OCI-LY7 (cell line): ENCODE results near the gene NPHS1. TPM values are rescaled to one million over a fixed set of nuclear protein-coding genes. Genes with fewer than 3 reads are reported as not detected.
"Not testable (repeated sequence)": the region's sequence is repeated elsewhere in the genome, so short reads cannot be mapped to it uniquely, and the experiment has no call there.

Experiments used
- BruUV-seq: library from RNA; stranded (reverse); fragments of 400-500 nt; replicated peaks from 2 replicates; lab custom pipeline; 2021; lab: Mats Ljungman, UMichigan
- CTCF ChIA-PET: fragments of 300-600 bp; sonication (Branson Sonifier 250); formaldehyde crosslinking; loops from one replicate; lab custom pipeline; 2022; ENCODE audit warnings: antibody characterized with exemption; ENCODE audit not compliant: unreplicated experiment; lab: Charles Lee
- POLR2A ChIA-PET: fragments of 300-600 bp; sonication (Branson Sonifier 250); formaldehyde crosslinking; loops from one replicate; lab custom pipeline; 2022; ENCODE audit warnings: antibody characterized with exemption; lab: Charles Lee
- DNase-seq: peaks from one replicate; pipeline ENCODE4 v3.0.0-alpha.2; 2015; ENCODE audit warnings: low spot score
- H2AFZ ChIP-seq: fragments of 200-600 bp; sonication (generic), shearing (Covaris generic); 2 replicates; pipeline ENCODE4 v1.6.1; 2014; ENCODE audit warnings: mild to moderate bottlenecking, antibody characterized with exemption, low read length, moderate library complexity
- H3K27ac ChIP-seq: fragments of 200-600 bp; sonication (generic); 2 replicates; pipeline ENCODE4 v1.5.1; 2014; ENCODE audit warnings: mixed run types, low read depth, mild to moderate bottlenecking, moderate library complexity, low read length, inconsistent platforms; ENCODE audit not compliant: poor library complexity, severe bottlenecking
- H3K36me3 ChIP-seq: fragments of 200-600 bp; sonication (generic); 2 replicates; pipeline ENCODE4 v1.6.1; 2014; ENCODE audit warnings: mild to moderate bottlenecking, antibody characterized with exemption, low read length, moderate library complexity, mixed read lengths; ENCODE audit not compliant: insufficient read depth
- H3K4me1 ChIP-seq: fragments of 200-600 bp; sonication (generic); 2 replicates; pipeline ENCODE4 v1.5.1; 2014; ENCODE audit warnings: mild to moderate bottlenecking, low read length; ENCODE audit not compliant: insufficient read depth, poor library complexity, severe bottlenecking
- H3K4me2 ChIP-seq: fragments of 200-600 bp; sonication (generic); 2 replicates; pipeline ENCODE4 v1.6.1; 2014; ENCODE audit warnings: mild to moderate bottlenecking, low read length
- H3K4me3 ChIP-seq: fragments of 200-600 bp; sonication (generic); 2 replicates; pipeline ENCODE4 v1.5.1; 2014; ENCODE audit warnings: mild to moderate bottlenecking, low read depth, low read length; ENCODE audit not compliant: poor library complexity, severe bottlenecking
- H3K79me2 ChIP-seq: fragments of 200-600 bp; sonication (generic); 2 replicates; pipeline ENCODE4 v1.6.1; 2016; ENCODE audit warnings: low read depth, mild to moderate bottlenecking, low read length, moderate library complexity, mixed read lengths; ENCODE audit not compliant: insufficient read depth
- H3K9me2 ChIP-seq: fragments of 200-600 bp; sonication (generic); 2 replicates; pipeline ENCODE4 v1.6.1; 2016; ENCODE audit warnings: mild to moderate bottlenecking, low read length, mixed read lengths; ENCODE audit not compliant: insufficient read depth
- H3K9me3 ChIP-seq: fragments of 200-600 bp; sonication (generic); 2 replicates; pipeline ENCODE4 v1.6.1; 2014; ENCODE audit warnings: mild to moderate bottlenecking, mixed run types, low read length, mixed read lengths
- H4K20me1 ChIP-seq: fragments of 200-600 bp; sonication (generic); 2 replicates; pipeline ENCODE4 v1.6.1; 2014; ENCODE audit warnings: mild to moderate bottlenecking, antibody characterized with exemption, low read length, moderate library complexity, mixed read lengths; ENCODE audit not compliant: insufficient read depth
- EZH2phosphoT487 ChIP-seq: fragments of 200-600 bp; sonication (generic); IDR thresholded peaks from 2 replicates; pipeline ENCODE4 v1.6.1; 2018; ENCODE audit warnings: low read depth, borderline replicate concordance, mild to moderate bottlenecking, mixed run types, antibody characterized with exemption, low read length, moderate library complexity, mixed read lengths
- intact Hi-C: fragments of 100-400 bp; cut with micrococcal nuclease; formaldehyde crosslinking; loops from one replicate; pipeline ENCODE4 v1.10.0; 2022; ENCODE audit not compliant: unreplicated experiment
- total RNA-seq, 2 experiments: library from RNA; depleted of rRNA in 1 of 2; stranded (reverse); fragments of >200 nt in 1 of 2; shearing (Covaris generic) in 1 of 2; gene quantifications; 2 replicates each; pipeline ENCODE4 v1.2.3, GENCODE V29; 2014 to 2022
- TF ChIP-seq, protein P1 (sequence below): fragments of 200-600 bp; sonication (generic); conservative IDR thresholded peaks from 2 replicates; pipeline ENCODE4 v1.5.1; 2014; ENCODE audit warnings: mild to moderate bottlenecking, antibody characterized with exemption, low read length, moderate library complexity, mixed read lengths

NPHS1 gene
- total RNA-seq, 2 experiments from 2014 or later, result not detected

DNA sequence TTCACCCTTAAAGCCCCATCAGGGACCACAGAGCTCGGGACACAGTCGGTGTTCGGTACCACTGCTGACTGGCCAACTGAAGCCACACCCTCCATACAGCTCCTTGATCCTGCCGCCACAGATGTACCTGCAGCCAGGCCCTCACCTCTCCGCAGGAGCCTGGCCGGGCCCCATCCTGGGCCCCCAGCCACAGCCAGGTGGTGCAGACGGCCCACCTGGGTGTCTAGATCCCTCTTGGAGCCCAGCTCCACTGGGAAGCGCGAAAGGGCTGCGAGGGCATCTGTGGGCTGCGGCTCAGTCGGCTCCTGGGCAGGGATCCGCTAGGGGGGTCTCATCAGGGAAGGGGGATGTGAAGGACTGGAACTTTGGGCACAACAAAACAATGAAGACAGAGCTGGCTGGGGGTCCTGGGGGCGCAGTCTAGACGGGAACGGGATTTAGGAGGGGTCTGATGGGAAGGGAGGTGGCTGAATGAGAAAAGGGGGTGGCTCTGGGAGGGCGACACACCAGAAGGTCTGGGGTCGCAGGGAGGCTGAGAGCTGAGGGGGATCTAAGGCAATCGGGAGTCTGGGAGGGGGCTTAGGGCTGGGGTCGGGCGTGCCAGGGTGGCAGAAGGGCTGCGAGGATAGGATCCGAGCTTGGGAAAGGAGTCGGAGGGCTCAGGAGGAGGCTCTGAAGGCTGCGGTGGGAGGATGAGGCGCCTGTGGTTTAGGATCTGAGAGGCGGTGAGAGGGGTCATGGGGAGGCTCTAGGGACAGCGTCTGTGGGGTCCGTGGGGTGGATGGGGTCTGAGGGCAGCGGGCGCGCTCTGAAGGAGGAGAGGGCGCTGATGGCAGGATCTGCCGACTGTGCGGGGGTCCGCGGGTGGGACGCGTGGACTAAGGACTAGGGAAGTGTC lies 55.4 kb downstream of the NPHS1 start:
- no peaks in the 10 kb centered on the region for H4K20me1 ChIP-seq
- no peak overlapping the region for H3K27ac ChIP-seq
- H3K4me2 ChIP-seq, result no peak overlapping the region
- H3K4me1 ChIP-seq, result no peaks in the 10 kb centered on the region
- H3K36me3 ChIP-seq, result no peaks in the 10 kb centered on the region
- intact Hi-C loops, result no loop called here
- H3K9me3 ChIP-seq, result no peaks in the 10 kb centered on the region
- no peaks in the 10 kb centered on the region for H3K9me2 ChIP-seq
- H3K4me3 ChIP-seq, result no peak overlapping the region
- no peak for DNase-seq
- H2AFZ ChIP-seq, result no peak overlapping the region
- no peaks in the 10 kb centered on the region for H3K79me2 ChIP-seq
- POLR2A ChIA-PET, result interaction anchor here (0.7 kb wide), 1 partner anchor 75 kb away, joined by 4 read pairs; no protein-coding TSS in a partner anchor
- CTCF ChIA-PET, result no interaction called here
- no TSS peak for BruUV-seq
- no peak for TF ChIP-seq EZH2phosphoT487

- DNase-seq, H3K4me1 ChIP-seq, H3K9me2 ChIP-seq, H3K27ac ChIP-seq, intact Hi-C loops, H3K4me2 ChIP-seq, BruUV-seq, POLR2A ChIA-PET, H4K20me1 ChIP-seq, H3K4me3 ChIP-seq, H2AFZ ChIP-seq, H3K79me2 ChIP-seq, H3K9me3 ChIP-seq, CTCF ChIA-PET, H3K36me3 ChIP-seq: not testable (repeated sequence)
Measured at GRCh38 chr19:35795564-35795963, 56.7 kb downstream of the NPHS1 start.

DNA sequence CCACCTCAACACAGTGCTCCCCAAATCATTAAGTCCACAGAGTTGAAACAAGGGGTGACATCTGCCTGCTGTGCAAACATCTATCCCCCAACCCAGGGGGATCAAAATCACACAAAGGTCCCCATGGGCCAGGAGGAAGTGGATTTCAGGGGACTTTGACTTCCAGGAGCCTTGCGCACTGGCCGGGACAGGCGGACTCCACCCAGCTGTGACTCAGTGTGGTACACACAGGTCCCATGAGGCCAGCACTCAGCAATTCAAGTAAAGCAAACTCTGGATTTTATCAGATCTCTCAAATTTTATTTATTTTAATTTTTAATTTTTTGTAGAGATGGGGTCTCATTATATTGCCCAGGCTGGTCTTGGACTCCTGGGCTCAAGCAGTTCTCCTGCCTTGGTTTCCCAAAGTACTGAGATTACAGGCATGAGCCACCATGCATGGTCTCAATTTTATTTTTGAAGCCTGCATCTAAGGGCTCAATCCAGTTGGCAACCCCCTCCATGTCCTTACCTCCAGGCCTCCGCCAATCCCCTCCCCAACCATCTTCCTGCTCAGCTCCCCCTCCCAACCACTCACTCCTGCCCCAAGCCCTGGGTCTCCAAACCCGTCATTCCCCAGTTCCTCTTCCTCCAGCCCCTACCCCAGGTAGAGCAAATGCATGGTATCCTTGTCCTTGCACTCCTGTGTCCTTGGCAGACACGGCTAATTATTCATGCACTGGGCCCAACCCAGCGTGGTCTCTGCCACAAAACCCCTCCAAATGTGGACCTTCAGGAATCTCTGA lies 58.7 kb downstream of the NPHS1 start:
- Histone ChIP-seq H3K4me1 (no peaks in the 10 kb centered on the region), H3K27ac (no peak overlapping the region), H3K36me3 (no peaks in the 10 kb centered on the region), H3K9me3 (no peaks in the 10 kb centered on the region), H2AFZ (no peak overlapping the region), H3K9me2 (no peaks in the 10 kb centered on the region), H3K4me3 (no peak overlapping the region), H4K20me1 (no peaks in the 10 kb centered on the region), H3K4me2 (no peak overlapping the region), H3K79me2 (no peaks in the 10 kb centered on the region)
- intact Hi-C loops, result no loop called here
- CTCF ChIA-PET, result no interaction called here
- no peak for DNase-seq
- no TSS peak for BruUV-seq
- POLR2A ChIA-PET, result no interaction called here
- TF ChIP-seq, protein P1, sequence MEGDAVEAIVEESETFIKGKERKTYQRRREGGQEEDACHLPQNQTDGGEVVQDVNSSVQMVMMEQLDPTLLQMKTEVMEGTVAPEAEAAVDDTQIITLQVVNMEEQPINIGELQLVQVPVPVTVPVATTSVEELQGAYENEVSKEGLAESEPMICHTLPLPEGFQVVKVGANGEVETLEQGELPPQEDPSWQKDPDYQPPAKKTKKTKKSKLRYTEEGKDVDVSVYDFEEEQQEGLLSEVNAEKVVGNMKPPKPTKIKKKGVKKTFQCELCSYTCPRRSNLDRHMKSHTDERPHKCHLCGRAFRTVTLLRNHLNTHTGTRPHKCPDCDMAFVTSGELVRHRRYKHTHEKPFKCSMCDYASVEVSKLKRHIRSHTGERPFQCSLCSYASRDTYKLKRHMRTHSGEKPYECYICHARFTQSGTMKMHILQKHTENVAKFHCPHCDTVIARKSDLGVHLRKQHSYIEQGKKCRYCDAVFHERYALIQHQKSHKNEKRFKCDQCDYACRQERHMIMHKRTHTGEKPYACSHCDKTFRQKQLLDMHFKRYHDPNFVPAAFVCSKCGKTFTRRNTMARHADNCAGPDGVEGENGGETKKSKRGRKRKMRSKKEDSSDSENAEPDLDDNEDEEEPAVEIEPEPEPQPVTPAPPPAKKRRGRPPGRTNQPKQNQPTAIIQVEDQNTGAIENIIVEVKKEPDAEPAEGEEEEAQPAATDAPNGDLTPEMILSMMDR, result no peak
- TF ChIP-seq EZH2phosphoT487, result no peak
